ENCODE data around the gene CSNK1A1L.

Gene CSNK1A1L

DNA sequence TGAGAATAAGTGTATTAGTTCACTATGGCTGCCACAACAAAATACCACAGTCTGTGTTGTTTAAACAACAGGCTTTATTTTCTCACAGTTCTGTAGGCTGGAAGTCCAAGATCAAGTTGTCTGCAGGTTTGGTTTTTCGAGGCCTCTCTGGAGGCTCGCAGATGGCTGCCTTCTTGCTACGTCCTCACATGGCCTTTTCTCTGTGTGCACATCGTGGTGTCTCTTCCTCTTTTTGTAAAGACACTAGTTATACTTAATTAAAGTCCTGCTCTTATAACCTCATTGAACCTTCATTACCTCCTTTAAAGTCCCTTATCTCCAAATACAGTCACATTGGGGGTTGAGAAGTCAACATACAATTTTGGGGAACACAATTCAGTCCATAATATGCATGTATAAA, 10.6 kb downstream of the CSNK1A1L start:
- no peak overlapping the region for H3K4me3 ChIP-seq (replicated peaks; ENCODE audit: low read depth, low read length)
- TF ChIP-seq, protein P1, sequence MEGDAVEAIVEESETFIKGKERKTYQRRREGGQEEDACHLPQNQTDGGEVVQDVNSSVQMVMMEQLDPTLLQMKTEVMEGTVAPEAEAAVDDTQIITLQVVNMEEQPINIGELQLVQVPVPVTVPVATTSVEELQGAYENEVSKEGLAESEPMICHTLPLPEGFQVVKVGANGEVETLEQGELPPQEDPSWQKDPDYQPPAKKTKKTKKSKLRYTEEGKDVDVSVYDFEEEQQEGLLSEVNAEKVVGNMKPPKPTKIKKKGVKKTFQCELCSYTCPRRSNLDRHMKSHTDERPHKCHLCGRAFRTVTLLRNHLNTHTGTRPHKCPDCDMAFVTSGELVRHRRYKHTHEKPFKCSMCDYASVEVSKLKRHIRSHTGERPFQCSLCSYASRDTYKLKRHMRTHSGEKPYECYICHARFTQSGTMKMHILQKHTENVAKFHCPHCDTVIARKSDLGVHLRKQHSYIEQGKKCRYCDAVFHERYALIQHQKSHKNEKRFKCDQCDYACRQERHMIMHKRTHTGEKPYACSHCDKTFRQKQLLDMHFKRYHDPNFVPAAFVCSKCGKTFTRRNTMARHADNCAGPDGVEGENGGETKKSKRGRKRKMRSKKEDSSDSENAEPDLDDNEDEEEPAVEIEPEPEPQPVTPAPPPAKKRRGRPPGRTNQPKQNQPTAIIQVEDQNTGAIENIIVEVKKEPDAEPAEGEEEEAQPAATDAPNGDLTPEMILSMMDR (IDR thresholded peaks at IDR 0.05; ENCODE audit: insufficient read depth, low read length, poor library complexity, severe bottlenecking): no peak
- DNase-seq (ENCODE audit: extremely low read depth, insufficient read length): no peak
- no peaks in the 10 kb centered on the region for H3K36me3 ChIP-seq (ENCODE audit: control insufficient read depth, insufficient read depth, low read length)
- no peaks in the 10 kb centered on the region for H3K27me3 ChIP-seq (replicated peaks; ENCODE audit: control insufficient read depth, insufficient read depth, low read length)

DNA sequence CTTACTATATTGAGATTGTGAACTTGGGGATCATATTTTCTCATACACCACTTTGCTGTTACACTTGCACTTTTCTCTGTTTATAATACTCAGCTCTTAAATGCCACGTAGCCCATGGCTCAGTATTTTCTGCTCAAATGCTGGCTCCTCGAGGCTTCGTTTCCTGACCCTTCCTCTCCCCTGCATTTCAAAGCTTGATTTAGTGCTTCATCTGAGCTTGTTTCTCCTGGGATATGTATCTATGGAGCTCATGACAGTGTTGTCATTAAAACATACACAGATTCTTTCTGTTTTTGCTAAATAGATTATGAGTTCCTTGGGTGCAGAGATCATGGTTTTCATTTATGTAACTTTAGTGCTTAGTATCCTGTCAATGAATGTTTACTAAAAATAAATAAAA, 11.4 kb downstream of the CSNK1A1L start:
- no peaks in the 10 kb centered on the region for H3K27me3 ChIP-seq (replicated peaks; ENCODE audit: control insufficient read depth, insufficient read depth, low read length)
- H3K4me3 ChIP-seq (replicated peaks; ENCODE audit: low read depth, low read length): no peak overlapping the region
- no peaks in the 10 kb centered on the region for H3K36me3 ChIP-seq (ENCODE audit: control insufficient read depth, insufficient read depth, low read length)
- no peak for DNase-seq (ENCODE audit: extremely low read depth, insufficient read length)
- TF ChIP-seq, protein P1 (IDR thresholded peaks at IDR 0.05; ENCODE audit: insufficient read depth, low read length, poor library complexity, severe bottlenecking): no peak

DNA sequence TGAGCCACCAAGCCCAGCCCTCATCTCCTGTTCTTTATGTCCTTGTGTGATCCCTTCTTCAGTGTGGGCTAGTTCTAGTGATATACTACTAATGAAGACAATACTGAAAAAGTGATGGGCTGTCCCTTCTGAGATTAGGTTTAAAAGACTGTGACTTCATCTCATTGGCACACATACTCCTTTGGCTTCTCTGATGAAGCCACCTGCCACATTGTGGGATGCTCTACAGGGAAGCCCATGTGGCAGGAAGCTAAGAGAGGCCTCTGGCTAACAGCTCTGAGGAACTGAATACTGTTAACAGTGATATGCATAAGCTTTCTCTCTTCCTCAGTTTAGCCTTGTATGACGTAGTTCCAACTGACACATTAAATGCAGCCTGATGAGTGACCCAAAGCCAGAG, 13.6 kb downstream of the CSNK1A1L start:
- DNase-seq (ENCODE audit: extremely low read depth, insufficient read length): no peak
- Histone ChIP-seq H3K27me3 (replicated peaks; ENCODE audit: control insufficient read depth, insufficient read depth, low read length) (no peaks in the 10 kb centered on the region), H3K4me3 (replicated peaks; ENCODE audit: low read depth, low read length) (no peak overlapping the region), H3K36me3 (ENCODE audit: control insufficient read depth, insufficient read depth, low read length) (no peaks in the 10 kb centered on the region)
- TF ChIP-seq, protein P1 (IDR thresholded peaks at IDR 0.05; ENCODE audit: insufficient read depth, low read length, poor library complexity, severe bottlenecking): no peak

DNA sequence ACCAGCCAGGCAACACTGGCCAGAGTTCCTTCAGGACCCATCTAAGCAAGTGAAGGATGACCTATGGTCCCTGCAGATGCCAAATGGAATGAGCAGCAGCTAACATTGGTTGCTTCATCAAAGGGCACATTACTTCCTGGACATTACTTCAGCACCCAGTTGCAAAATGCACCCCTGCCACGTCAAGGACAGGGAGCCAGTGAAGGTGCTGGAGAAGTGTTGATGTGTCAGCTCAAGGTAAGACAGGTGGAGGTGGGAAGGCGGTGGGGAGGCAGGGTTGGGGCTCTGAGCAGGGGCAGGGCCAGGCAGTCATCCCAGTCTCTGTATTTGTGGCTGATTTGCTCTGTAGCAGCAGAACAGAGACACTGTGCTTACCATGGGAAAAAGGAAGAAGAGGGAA, 14.6 kb downstream of the CSNK1A1L start:
- Histone ChIP-seq H3K4me3 (replicated peaks; ENCODE audit: low read depth, low read length) (no peak overlapping the region), H3K36me3 (ENCODE audit: control insufficient read depth, insufficient read depth, low read length) (no peaks in the 10 kb centered on the region), H3K27me3 (replicated peaks; ENCODE audit: control insufficient read depth, insufficient read depth, low read length) (no peaks in the 10 kb centered on the region)
- TF ChIP-seq, protein P1 (IDR thresholded peaks at IDR 0.05; ENCODE audit: insufficient read depth, low read length, poor library complexity, severe bottlenecking): no peak
- DNase-seq (ENCODE audit: extremely low read depth, insufficient read length): no peak

DNA sequence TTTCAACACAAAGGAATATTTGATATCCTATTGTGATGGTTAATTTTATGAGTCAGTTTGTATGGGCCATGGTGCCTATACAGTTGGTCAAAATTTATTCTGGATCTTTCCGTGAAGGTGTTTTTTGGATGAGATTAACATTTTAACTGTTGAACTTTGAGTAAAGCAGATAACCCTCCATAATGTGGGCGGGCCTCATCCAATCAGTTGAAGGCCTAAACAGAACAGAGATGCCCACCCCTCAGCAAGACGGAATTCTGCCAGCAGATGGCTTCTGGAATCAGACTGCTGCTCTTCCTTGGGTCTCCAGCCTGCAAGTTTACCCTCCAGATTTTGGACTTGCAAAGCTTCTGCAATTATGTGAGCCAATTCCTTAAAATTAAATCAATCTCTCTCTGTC, 16.0 kb downstream of the CSNK1A1L start:
- no peak overlapping the region for H3K4me3 ChIP-seq (replicated peaks; ENCODE audit: low read depth, low read length)
- TF ChIP-seq, protein P1 (IDR thresholded peaks at IDR 0.05; ENCODE audit: insufficient read depth, low read length, poor library complexity, severe bottlenecking): no peak
- no peaks in the 10 kb centered on the region for H3K36me3 ChIP-seq (ENCODE audit: control insufficient read depth, insufficient read depth, low read length)
- no peak for DNase-seq (ENCODE audit: extremely low read depth, insufficient read length)
- no peaks in the 10 kb centered on the region for H3K27me3 ChIP-seq (replicated peaks; ENCODE audit: control insufficient read depth, insufficient read depth, low read length)

DNA sequence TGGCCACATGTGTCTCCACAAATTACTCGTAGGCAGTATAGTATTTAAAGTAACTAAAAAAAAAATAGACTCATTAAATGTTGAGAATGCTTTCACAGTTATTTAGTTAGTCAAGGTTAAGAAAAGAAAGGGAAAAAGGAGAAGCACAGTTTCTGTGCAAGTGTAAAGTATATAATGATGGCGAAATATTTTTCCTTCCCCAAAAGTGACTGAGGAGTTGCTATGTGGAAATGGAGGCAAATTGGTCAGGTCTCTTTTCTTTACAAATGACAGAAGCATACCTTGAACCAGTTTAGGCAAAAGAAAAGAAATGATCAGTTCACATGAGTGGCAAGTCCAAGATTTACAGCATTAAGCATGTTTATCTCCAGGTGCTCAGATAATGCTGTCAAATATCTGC, 18.0 kb downstream of the CSNK1A1L start:
- no peak for DNase-seq (ENCODE audit: extremely low read depth, insufficient read length)
- TF ChIP-seq, protein P1 (IDR thresholded peaks at IDR 0.05; ENCODE audit: insufficient read depth, low read length, poor library complexity, severe bottlenecking): no peak
- Histone ChIP-seq H3K36me3 (ENCODE audit: control insufficient read depth, insufficient read depth, low read length) (no peaks in the 10 kb centered on the region), H3K27me3 (replicated peaks; ENCODE audit: control insufficient read depth, insufficient read depth, low read length) (no peaks in the 10 kb centered on the region), H3K4me3 (replicated peaks; ENCODE audit: low read depth, low read length) (no peak overlapping the region)
